Measurements from ENCODE around the gene HAUS8.
"Not testable (repeated sequence)": the region's sequence is repeated elsewhere in the genome, so short reads cannot be mapped to it uniquely, and the experiment has no call there.

The HAUS8 gene

GRCh38 chr19:17101686-17102628, 26.7 kb upstream of the HAUS8 start:
- no peak for DNase-seq (ENCODE audit: low read depth)

DNA sequence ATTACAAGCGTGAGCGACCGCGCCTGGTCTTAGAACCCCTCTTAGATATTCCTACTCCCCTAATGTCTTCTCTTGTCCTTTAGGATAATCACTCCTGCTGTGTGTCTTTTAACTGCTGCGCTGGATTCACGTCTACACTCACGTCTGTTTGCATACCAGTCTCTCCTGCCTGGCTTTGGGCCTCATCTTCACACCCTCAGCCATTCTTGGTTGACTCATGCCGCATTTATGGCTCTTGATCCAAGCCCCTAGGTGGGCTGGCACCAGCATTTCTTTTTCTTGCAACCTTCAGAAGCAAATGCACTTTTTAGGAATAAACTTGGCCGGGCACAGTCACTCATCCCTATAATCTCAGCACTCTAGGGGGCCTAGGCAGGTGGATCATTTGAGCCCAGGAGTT, 23.1 kb upstream of the HAUS8 start:
- no peak for DNase-seq (ENCODE audit: low read depth)

DNA sequence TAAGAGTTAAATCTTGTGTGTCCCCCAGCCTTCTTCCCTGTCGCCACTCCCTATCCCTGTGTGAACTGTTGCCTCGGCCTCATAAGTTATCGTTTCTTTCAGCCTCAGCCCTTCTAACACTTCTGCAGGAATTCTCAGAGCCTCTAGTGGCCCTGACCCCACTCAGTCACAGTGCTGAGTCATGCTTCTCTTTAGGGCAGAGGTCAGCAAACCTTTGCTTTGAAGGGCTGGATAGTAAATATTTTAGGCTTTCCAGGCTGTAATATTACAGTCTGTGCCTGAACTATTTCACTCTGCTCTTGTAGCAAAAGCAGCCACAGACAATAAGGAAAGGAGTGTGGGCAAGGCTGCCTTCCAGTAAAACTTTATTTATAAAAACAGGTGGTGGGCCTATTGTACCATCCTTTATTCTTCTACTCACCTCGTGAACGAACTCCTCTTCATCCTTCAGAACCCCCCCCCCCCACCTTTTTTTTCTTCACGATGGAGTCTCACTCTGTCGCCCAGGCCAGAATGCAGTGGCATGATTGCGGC, 22.4 kb upstream of the HAUS8 start:
- DNase-seq (ENCODE audit: low read depth), result no peak

DNA sequence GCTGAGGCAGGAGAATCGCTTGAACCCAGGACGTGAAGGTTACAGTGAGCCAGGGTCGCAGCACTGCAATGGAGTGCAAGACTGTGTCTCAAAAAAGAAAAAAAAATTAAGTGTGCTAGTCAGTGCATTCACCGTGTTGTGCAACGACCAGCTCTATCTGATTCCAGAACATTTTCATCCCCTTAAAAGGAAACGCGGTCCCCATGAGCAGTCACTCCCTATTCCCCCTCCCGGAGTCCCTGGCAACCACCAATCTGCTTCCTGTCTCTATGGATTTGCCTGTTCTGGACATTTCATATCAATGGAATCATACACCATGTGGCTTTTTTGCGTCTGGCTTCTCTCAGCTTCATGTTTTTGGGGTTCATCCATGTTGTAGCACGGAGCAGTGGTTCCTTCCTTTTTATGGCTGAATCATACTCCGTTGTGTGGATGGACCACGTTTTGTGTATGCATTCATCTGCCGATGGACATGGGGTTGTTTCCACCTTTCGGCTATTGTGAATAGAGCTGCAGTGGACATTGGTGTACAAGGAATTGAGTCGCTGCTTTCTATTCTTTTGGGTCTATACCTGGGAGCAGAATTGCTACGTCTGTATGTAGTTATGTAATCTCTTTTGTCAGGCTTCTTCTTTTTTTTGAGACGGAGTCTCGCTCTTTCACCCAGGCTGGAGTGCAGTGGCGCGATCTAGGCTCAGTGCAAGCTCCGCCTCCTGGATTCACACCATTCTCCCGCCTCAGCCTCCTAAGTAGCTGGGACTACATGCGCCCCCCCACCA, 20.1 kb upstream of the HAUS8 start:
- DNase-seq (ENCODE audit: low read depth), result no peak

DNA sequence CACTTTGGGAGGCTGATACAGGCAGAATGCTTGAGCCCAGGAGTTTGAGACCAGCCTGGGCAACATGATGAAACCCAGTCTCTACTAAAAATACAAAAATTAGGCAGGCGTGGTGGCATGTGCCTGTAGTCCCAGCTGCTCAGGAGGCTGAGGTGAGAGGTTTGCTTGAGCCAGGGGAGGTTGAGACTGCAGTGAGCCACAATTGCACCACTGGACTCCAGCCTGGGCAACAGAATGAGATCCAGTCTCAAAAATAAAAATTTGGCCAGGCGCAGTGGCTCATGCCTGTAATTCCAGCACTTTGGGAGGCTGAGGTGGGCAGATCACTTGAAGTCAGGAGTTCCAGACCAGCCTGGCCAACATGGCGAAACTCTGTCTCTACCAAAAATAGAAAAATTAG, 19.4 kb upstream of the HAUS8 start:
- DNase-seq (ENCODE audit: low read depth), result not testable (repeated sequence)

DNA sequence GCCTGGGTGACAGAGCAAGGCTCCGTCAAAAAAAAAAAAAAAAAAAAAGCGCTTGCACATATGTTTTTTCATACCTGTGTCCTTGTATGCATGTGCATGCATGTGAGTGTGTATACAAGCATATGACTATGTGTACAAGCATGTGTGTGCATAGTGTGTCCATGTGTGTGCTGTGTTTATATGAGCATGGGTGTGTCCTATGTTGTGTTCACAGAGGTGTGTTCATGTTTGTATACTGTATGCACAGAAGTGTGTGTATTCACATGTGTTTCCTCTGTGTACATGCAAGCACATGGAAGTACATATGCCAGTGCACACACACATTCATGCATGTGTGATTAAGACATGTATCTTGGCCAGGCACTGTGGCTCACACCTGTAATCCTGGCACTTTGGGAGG, 17.4 kb upstream of the HAUS8 start:
- no peak for DNase-seq (ENCODE audit: low read depth)

DNA sequence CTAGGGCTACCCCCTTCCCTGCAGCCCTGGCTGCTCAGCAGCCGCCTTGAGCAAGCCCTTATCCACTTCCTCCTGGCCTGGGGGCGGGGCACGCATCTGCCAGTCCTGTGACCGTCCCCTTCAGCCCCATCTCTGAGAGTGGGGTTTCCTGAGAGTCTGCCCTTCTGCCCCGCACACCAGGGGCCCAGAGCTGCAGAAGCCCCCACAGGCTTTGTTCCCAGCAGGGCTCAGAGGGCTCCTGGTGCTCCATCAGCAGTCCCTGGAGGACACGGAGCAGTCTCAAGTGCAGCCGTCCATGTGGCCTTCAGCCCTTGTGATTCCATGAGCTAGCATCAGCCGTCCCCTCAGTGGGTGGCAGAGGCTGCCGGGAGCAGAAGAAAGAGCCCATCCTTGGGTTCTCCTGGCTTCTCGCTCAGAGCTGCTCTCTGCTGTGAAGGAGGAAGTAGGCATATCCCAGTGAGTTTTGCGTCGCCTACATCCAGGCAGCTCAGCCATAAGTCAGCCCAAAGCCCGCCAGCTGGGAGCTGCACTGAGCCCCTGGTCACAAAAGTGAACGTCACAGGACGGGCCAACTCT, 16.6 kb upstream of the HAUS8 start:
- DNase-seq (ENCODE audit: low read depth), result no peak

DNA sequence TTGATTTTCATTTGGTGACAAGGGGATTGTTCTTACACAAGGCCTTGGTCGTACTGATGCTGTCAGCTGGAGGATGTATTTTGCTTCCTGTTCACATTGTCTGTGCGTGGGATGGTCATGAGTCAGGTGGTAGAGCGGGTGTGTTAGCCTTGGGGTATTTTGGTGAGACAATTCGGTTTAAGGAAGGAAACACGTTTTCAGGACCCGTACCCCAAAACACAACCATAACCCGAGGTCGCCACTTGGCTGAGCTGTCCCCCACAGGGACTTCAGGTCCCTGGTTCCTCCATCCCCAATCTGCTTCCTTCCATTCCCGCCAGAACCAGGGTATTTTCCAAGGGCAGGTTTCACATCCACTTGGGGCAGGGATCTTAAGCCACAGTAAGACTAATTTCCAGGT, 15.3 kb upstream of the HAUS8 start:
- peak; percentile 24 for DNase-seq (ENCODE audit: low read depth)

DNA sequence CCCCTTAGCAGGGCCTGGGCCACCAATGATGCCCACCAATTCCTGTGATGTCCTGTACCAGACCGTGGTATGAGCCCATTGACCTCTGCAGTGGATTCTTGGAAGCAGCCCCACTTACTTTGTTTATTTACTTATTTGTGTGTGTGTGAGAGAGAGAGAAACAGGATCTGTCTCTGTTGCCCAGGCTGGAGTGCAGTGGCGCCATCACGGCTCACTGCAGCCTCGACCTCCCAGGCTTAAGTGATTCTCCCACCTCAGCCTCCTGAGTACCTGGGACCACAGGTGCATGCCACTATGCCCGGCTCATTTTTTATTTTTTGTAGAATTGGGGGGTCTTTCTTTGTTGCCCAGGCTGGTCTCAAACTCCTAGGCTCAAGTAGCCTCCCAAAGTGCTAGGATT, 13.3 kb upstream of the HAUS8 start:
- no peak for DNase-seq (ENCODE audit: low read depth)

GRCh38 chr19:17086834-17087233, 11.6 kb upstream of the HAUS8 start:
- DNase-seq (ENCODE audit: low read depth), result no peak

DNA sequence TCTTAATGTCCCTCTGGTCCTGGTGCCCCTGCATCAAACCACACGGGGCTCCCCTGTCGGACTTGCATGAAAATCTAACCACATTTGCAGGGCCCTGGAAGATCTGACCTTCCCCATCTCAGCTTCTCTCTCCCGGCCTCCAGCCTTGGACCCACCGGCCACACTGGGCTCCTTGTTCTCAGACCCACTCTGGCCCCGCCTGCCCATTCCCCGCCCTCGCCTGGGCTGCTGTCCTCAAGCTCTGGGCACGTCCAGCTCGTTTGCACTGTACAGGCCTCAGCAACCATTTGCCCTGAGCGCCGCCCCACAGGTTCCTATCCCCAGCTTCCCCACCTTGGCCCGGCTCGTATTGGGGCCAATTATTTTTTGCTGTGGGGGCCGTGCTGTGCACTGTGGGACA, 10.9 kb upstream of the HAUS8 start:
- DNase-seq (ENCODE audit: low read depth), result no peak

GRCh38 chr19:17081672-17082630, 6.7 kb upstream of the HAUS8 start:
- DNase-seq (ENCODE audit: low read depth), result no peak

GRCh38 chr19:17080440-17080801, 5.2 kb upstream of the HAUS8 start:
- no peak for DNase-seq (ENCODE audit: low read depth)

GRCh38 chr19:17079710-17080439, 4.6 kb upstream of the HAUS8 start:
- peak; percentile 67 for DNase-seq (ENCODE audit: low read depth)

DNA sequence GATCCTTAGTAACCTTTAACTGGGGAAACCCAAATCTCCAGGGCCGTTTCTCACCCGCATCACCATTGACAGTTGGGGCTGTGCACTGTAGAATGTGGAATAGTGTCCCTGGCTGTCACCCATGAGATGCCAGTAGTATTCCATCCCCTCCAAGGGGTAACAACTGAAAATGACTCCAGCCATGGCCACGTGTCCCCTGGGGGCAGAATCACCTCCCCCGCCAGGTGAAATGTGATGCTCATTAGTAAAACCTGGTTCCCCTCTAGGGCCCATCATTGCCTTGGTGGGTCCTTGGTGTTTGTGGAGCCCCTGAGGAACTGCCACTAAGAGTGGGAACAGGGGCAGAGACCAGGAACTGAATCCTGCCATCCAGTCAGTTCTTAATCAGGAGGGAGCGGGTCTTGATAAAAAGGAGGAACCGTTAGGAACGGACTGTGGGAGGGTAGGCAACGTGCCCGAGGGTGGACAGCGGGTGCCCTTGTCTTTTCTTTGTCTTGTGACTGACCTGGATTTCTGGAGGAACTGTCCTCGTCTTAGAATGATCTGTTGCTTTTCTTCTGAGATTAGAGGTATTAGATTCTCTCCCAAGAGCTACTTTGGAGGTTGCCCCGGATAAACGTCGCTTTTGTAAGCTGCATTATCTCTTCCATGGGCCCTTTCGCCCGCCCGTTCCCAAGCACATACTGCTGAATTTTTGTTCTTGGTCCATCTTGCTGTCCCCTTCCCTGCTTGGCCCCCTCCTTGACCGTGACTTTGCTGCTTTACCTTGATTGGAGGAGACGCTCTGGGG, 3.9 kb upstream of the HAUS8 start:
- no peak for DNase-seq (ENCODE audit: low read depth)

DNA sequence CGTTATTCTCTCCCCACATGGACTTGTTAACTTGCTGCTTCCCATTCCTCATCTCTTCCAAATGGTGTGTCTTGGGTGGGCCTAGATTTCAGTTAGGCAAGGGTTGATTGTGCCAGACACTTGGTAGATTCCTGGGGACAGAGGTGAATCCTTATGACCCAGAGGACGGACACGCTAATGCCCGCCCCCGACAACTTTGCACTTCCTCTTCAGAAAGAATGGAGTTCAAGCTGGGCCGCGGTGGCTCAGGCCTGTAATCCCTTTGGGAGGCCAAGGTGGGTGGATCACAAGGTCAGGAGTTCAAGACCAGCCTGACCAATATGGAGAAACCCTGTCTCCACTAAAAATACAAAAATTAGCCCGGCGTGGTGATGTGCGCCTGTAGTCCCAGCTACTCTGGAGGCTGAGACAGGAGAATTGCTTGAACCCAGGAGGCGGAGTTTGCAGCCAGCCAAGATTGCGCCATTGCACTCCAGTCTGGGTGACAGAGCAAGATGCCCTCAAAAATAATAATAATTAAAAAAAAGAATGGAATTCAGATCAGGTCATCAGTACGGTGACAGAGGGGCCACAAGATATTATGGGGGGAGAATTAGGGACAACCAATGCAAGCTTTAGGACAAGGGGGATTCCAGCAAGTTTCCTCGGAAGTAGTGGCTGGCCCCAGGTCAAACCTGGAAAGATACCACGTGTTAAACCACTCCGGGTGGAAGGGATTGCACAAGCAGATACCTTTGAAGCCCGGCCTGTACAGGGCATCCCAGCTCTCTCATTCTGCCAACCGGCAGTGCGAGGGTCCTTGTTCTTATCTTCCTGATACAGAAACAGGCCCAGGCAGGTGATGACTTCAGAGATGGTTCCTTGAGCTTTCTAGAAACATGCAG, 3.0 kb upstream of the HAUS8 start:
- no peak for DNase-seq (ENCODE audit: low read depth)

DNA sequence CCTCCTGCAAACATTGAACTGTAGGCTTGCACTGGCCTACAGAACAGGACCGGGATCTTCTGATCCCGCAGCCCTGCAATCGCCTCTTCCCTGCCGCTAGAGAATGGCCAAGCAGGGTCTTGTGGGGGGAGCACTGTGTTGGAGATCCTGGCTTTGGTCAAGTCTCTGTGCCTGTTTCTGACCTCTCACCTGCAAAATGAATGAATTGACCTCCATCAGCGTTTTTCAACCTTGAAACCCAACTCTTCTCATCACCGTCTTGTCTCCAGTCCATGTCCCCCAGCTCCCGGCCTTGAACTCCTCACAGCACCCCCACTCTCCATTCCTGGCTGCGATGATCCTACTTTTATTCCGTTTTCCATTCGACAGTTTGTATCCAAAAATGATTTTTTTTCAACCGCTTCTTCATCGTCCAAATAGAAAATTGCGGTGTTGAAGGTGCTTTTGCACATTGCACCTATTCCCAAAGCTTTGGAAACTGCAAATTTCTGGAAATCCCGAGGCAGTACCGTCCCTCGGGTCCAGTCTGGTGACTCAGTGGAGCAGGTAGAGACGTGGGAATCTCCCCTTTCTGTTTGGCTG, 2.3 kb upstream of the HAUS8 start:
- no peak for DNase-seq (ENCODE audit: low read depth)

- DNase-seq (ENCODE audit: low read depth), result no peak
These were observed 1.3 kb upstream of the HAUS8 start for GRCh38 chr19:17076543-17076991.
